CD14-positive monocyte (primary cell): Measurements from ENCODE around the gene MOV10. TPM values are rescaled to one million over a fixed set of nuclear protein-coding genes. Genes with fewer than 3 reads are reported as not detected.

Source experiments
- DNase-seq, 3 donors: peaks; one replicate each; pipeline ENCODE4 v3.0.0-alpha.2; 2011 to 2022
- H2AFZ ChIP-seq: 2 replicates; pipeline ENCODE4 v1.6.0; 2012; ENCODE audit warnings: mild to moderate bottlenecking, low read depth, low read length, inconsistent platforms; ENCODE audit not compliant: insufficient read depth, poor library complexity, severe bottlenecking
- H3K27ac ChIP-seq, 2 donors: 1 replicate in 1 of 2; 2 replicates in 1 of 2; pipeline ENCODE4 v1.5.1; 2012 to 2013; ENCODE audit warnings: low read length in 2 of 2, control low read depth in 1 of 2, inconsistent platforms in 1 of 2, low read depth in 1 of 2, mild to moderate bottlenecking in 1 of 2
- H3K27me3 ChIP-seq, 2 donors: one replicate each; pipeline versions ENCODE4 v1.6.0 to v1.6.1; 2011 to 2013; ENCODE audit warnings: low read length in 2 of 2; ENCODE audit not compliant: control insufficient read depth in 2 of 2, insufficient read depth in 2 of 2
- H3K36me3 ChIP-seq, 2 donors: replicated peaks in 1 of 2; 1 replicate in 1 of 2; 2 replicates in 1 of 2; pipeline versions ENCODE4 v1.5.1 to v1.6.1; 2012 to 2013; ENCODE audit warnings: low read length in 2 of 2, control low read depth in 1 of 2, inconsistent platforms in 1 of 2, mild to moderate bottlenecking in 1 of 2; ENCODE audit not compliant: insufficient read depth in 2 of 2, control insufficient read depth in 1 of 2
- H3K4me1 ChIP-seq, 2 donors: 1 replicate in 1 of 2; 2 replicates in 1 of 2; pipeline versions ENCODE4 v1.5.1 to v1.6.1; 2012 to 2013; ENCODE audit warnings: low read length in 2 of 2, control low read depth in 1 of 2, inconsistent platforms in 1 of 2, mild to moderate bottlenecking in 1 of 2, moderate library complexity in 1 of 2; ENCODE audit not compliant: insufficient read depth in 2 of 2, control insufficient read depth in 1 of 2
- H3K4me2 ChIP-seq: replicated peaks from 2 replicates; pipeline ENCODE3; 2012; ENCODE audit warnings: low read length, moderate library complexity, mild to moderate bottlenecking; ENCODE audit not compliant: poor library complexity, severe bottlenecking; ENCODE audit errors: extremely low read depth
- H3K4me3 ChIP-seq, 3 experiments: fragments of 200-600 bp in 1 of 3; sonication (generic) in 1 of 3; replicated peaks in 1 of 3; 1 replicate in 2 of 3; 2 replicates in 1 of 3; pipeline ENCODE4 v1.5.1; 2011 to 2013; ENCODE audit warnings: low read length in 3 of 3, mild to moderate bottlenecking in 3 of 3, control low read depth in 2 of 3, low read depth in 2 of 3, inconsistent platforms in 1 of 3, moderate library complexity in 1 of 3
- H3K79me2 ChIP-seq: 2 replicates; pipeline ENCODE4 v1.6.0; 2012; ENCODE audit warnings: mild to moderate bottlenecking, control low read depth, inconsistent platforms, low read length, moderate library complexity; ENCODE audit not compliant: insufficient read depth
- H3K9ac ChIP-seq: 2 replicates; pipeline ENCODE4 v1.6.0; 2017; ENCODE audit warnings: low read length, mild to moderate bottlenecking; ENCODE audit not compliant: insufficient read depth, poor library complexity, severe bottlenecking
- H3K9me3 ChIP-seq, 2 donors: replicated peaks in 1 of 2; 1 replicate in 1 of 2; 2 replicates in 1 of 2; pipeline versions ENCODE4 v1.5.1 to v1.6.1; 2012 to 2013; ENCODE audit warnings: low read length in 2 of 2, control low read depth in 1 of 2; ENCODE audit not compliant: control insufficient read depth in 1 of 2, insufficient read depth in 1 of 2
- H4K20me1 ChIP-seq: 2 replicates; pipeline ENCODE4 v1.6.0; 2012; ENCODE audit warnings: mild to moderate bottlenecking, low read length, control low read depth, moderate library complexity; ENCODE audit not compliant: insufficient read depth
- H3K27ac Mint-ChIP-seq, 7 donors: one replicate each; pipeline ENCODE4 v1.8.0; 2020; ENCODE audit warnings: mild to moderate bottlenecking in 7 of 7, mixed read lengths in 7 of 7, moderate library complexity in 6 of 7, inconsistent platforms in 2 of 7
- H3K27me3 Mint-ChIP-seq, 3 donors: one replicate each; pipeline ENCODE4 v1.8.0; 2021 to 2022; ENCODE audit warnings: low read depth in 3 of 3, mild to moderate bottlenecking in 3 of 3, mixed read lengths in 3 of 3, moderate library complexity in 3 of 3, inconsistent platforms in 1 of 3
- H3K36me3 Mint-ChIP-seq, 2 donors: one replicate each; pipeline ENCODE4 v1.8.0; 2020; ENCODE audit warnings: mixed read lengths in 2 of 2, inconsistent platforms in 1 of 2, mild to moderate bottlenecking in 1 of 2
- H3K4me1 Mint-ChIP-seq: one replicate; pipeline ENCODE4 v1.8.0; 2020; ENCODE audit warnings: mild to moderate bottlenecking, mixed read lengths
- H3K4me3 Mint-ChIP-seq, 2 donors: one replicate each; pipeline ENCODE4 v1.8.0; 2020; ENCODE audit warnings: mild to moderate bottlenecking in 2 of 2, mixed read lengths in 2 of 2, moderate library complexity in 1 of 2
- H3K9me3 Mint-ChIP-seq, 7 donors: one replicate each; pipeline ENCODE4 v1.8.0; 2020 to 2022; ENCODE audit warnings: mixed read lengths in 7 of 7, mild to moderate bottlenecking in 6 of 7, moderate library complexity in 6 of 7, inconsistent platforms in 2 of 7
- CTCF ChIP-seq: fragments of 200-600 bp; IDR thresholded peaks from one replicate; pipeline ENCODE4 v1.8.0; 2022; ENCODE audit warnings: antibody characterized with exemption, mild to moderate bottlenecking
- WGBS: methylation state at CpG from one replicate; pipeline ENCODE4 v1.1.5; 2013; ENCODE audit warnings: missing lambda C conversion rate; ENCODE audit not compliant: insufficient coverage; 5-methylcytosine and 5-hydroxymethylcytosine counted together
- intact Hi-C, 2 donors: fragments of 100-400 bp; cut with micrococcal nuclease; formaldehyde crosslinking; loops; one replicate each; pipeline versions ENCODE4 v1.15.0 to v1.15.1; 2023
- polyA plus RNA-seq, 3 donors: library from polyadenylated mRNA; depleted of rRNA in 1 of 3; unstranded in 2 of 3; stranded (reverse) in 1 of 3; fragments of 300-500 nt in 2 of 3; fragments of >200 nt in 1 of 3; fragmentation: Illumina TruSeq in 2 of 3; gene quantifications; 1 replicate in 2 of 3; 2 replicates in 1 of 3; pipeline ENCODE4 v1.2.3, GENCODE V29; 2012 to 2021

Gene MOV10
- polyA plus RNA-seq, 3 donors, result 12.0 to 61.2 (median 13.6) TPM

- Mint-ChIP-seq H3K4me1 (no peaks in the 10 kb centered on the region), H3K36me3 (peaks cover 0 to 6% of the 10 kb centered on the region in 2 donors), H3K4me3 (no peak overlapping the region), H3K9me3 (peaks cover 0 to 1% (median 0%) of the 10 kb centered on the region in 7 donors), H3K27ac (no peak overlapping the region), H3K27me3 (peaks cover 0 to 2% (median 0%) of the 10 kb centered on the region in 3 donors)
- Histone ChIP-seq H3K27ac (no peak overlapping the region), H3K4me1 (no peaks in the 10 kb centered on the region), H2AFZ (no peak overlapping the region), H3K4me2 (no peak overlapping the region), H3K79me2 (no peaks in the 10 kb centered on the region), H3K4me3 (no peak overlapping the region), H3K36me3 (peaks cover 0 to 8% of the 10 kb centered on the region in 2 donors), H3K9me3 (no peaks in the 10 kb centered on the region), H4K20me1 (peaks cover 6% of the 10 kb centered on the region), H3K27me3 (no peaks in the 10 kb centered on the region), H3K9ac (no peak overlapping the region)
- intact Hi-C loops, result no loop called here
- no peak for DNase-seq
- WGBS, result 87% methylated on average over 3 of the region's 3 CpGs
- TF ChIP-seq CTCF, result no peak
These were observed 12.0 kb downstream of the MOV10 start for GRCh38 chr1:112686417-112686816.

DNA sequence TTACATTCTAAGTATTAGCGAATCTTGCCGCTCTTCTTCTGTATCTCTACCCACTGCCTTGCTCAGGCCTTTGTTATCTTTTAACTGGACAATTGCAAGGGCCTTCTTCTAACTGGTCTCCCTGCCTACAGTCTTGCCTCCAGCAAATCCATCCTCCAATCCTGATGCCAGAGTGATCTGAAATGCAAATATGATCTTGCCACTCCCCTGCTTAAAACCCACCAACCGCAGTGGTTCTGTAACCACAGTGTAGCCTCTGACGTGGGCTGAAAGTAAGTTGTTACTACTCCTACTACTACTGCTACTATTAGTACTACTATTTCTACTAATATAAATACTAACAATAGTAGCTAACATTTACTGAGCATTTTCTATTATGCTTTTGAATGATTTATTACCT, 12.4 kb downstream of the MOV10 start:
- H3K4me3 Mint-ChIP-seq, result no peak overlapping the region
- intact Hi-C loops, result no loop called here
- H3K27ac Mint-ChIP-seq, result no peak overlapping the region
- no peaks in the 10 kb centered on the region for H3K27me3 ChIP-seq
- TF ChIP-seq CTCF, result no peak
- H3K79me2 ChIP-seq, result no peaks in the 10 kb centered on the region
- H2AFZ ChIP-seq, result no peak overlapping the region
- peaks cover 6% of the 10 kb centered on the region for H4K20me1 ChIP-seq
- DNase-seq, result no peak
- no peaks in the 10 kb centered on the region for H3K4me1 ChIP-seq
- peaks cover 0 to 6% of the 10 kb centered on the region in 2 donors for H3K36me3 Mint-ChIP-seq
- H3K27ac ChIP-seq, result no peak overlapping the region
- H3K4me3 ChIP-seq, result no peak overlapping the region
- no peaks in the 10 kb centered on the region for H3K9me3 ChIP-seq
- H3K27me3 Mint-ChIP-seq, result peaks cover 0 to 2% (median 0%) of the 10 kb centered on the region in 3 donors
- WGBS, result 100% methylated on average over 2 of the region's 4 CpGs
- no peak overlapping the region for H3K9ac ChIP-seq
- no peak overlapping the region for H3K4me2 ChIP-seq
- H3K36me3 ChIP-seq, result peaks cover 0 to 13% of the 10 kb centered on the region in 2 donors
- peaks cover 0 to 1% (median 0%) of the 10 kb centered on the region in 7 donors for H3K9me3 Mint-ChIP-seq
- H3K4me1 Mint-ChIP-seq, result no peaks in the 10 kb centered on the region
